ENCODE results near the gene SFMBT1. TPM values are rescaled to one million over a fixed set of nuclear protein-coding genes. Genes with fewer than 3 reads are reported as not detected.

SFMBT1 gene
- total and polyA plus RNA-seq, 9 donors, result 1.2 to 21.1 (median 6.2) TPM

GRCh38 chr3:52907497-52907896 is 138.4 kb downstream of the SFMBT1 start:
- no peak for TF ChIP-seq EP300 (IDR thresholded peaks at IDR 0.05)
- TF ChIP-seq CTCF (IDR thresholded peaks at IDR 0.05), result no peak
- TF ChIP-seq POLR2A (IDR thresholded peaks at IDR 0.05), result no peak
- H3K27ac ChIP-seq, result no peak overlapping the region
- H3K27me3 ChIP-seq, result no peaks in the 10 kb centered on the region
- no peak for DNase-seq
- WGBS, 3 donors, result 75 to 87% (median 83%) methylated on average over 5 of the region's 5 CpGs
- no peak overlapping the region for H3K4me3 ChIP-seq
- no peaks in the 10 kb centered on the region for H3K4me1 ChIP-seq (ENCODE audit: insufficient read depth)
- intact Hi-C loops (cut with DNase I), result no loop called here
- no peaks in the 10 kb centered on the region for H3K9me3 ChIP-seq
- no peaks in the 10 kb centered on the region for H3K36me3 ChIP-seq

- TF ChIP-seq CTCF (IDR thresholded peaks at IDR 0.05), result no peak
- TF ChIP-seq EP300 (IDR thresholded peaks at IDR 0.05), result no peak
- TF ChIP-seq POLR2A (IDR thresholded peaks at IDR 0.05), result no peak
- no peak for DNase-seq
- no peaks in the 10 kb centered on the region for H3K27me3 ChIP-seq
- no peak overlapping the region for H3K27ac ChIP-seq
- 88 to 91% (median 90%) methylated on average over 1 of the region's 1 CpG for whole genome bisulfite sequencing, 3 donors
- H3K4me3 ChIP-seq, result no peak overlapping the region
- no peaks in the 10 kb centered on the region for H3K9me3 ChIP-seq
- H3K4me1 ChIP-seq (ENCODE audit: insufficient read depth), result no peaks in the 10 kb centered on the region
- H3K36me3 ChIP-seq, result no peaks in the 10 kb centered on the region
- intact Hi-C loops (cut with DNase I), result loop anchor here in 1 of 4 donors (2.0 kb wide), 1 partner anchor 48 kb away; no protein-coding TSS in a partner anchor
Measured at GRCh38 chr3:52904552-52904951, 141.3 kb downstream of the SFMBT1 start.

- intact Hi-C loops (cut with DNase I), result loop anchor here in 1 of 4 donors (2.0 kb wide), 1 partner anchor 47 kb away; no protein-coding TSS in a partner anchor
- Histone ChIP-seq H3K9me3 (no peaks in the 10 kb centered on the region), H3K36me3 (no peaks in the 10 kb centered on the region), H3K4me1 (ENCODE audit: insufficient read depth) (no peaks in the 10 kb centered on the region), H3K27me3 (no peaks in the 10 kb centered on the region), H3K27ac (no peak overlapping the region), H3K4me3 (no peak overlapping the region)
- TF ChIP-seq EP300 (IDR thresholded peaks at IDR 0.05) (no peak), CTCF (IDR thresholded peaks at IDR 0.05) (no peak), POLR2A (IDR thresholded peaks at IDR 0.05) (no peak)
- DNase-seq, result no peak
- 90 to 94% (median 94%) methylated on average over 3 of the region's 3 CpGs for WGBS, 3 donors
Measured at GRCh38 chr3:52904000-52904399, 141.9 kb downstream of the SFMBT1 start.

- H3K27me3 ChIP-seq, result no peaks in the 10 kb centered on the region
- no peaks in the 10 kb centered on the region for H3K36me3 ChIP-seq
- H3K4me1 ChIP-seq (ENCODE audit: insufficient read depth), result peaks cover 11% of the 10 kb centered on the region
- peak within 1 kb of the TSS; percentile 89 for H3K4me3 ChIP-seq
- 1% methylated on average over 70 to 85 of the region's 85 CpGs for WGBS, 3 donors
- intact Hi-C loops (cut with DNase I), result no loop called here
- TF ChIP-seq CTCF (IDR thresholded peaks at IDR 0.05) (no peak), EP300 (IDR thresholded peaks at IDR 0.05) (no peak), POLR2A (IDR thresholded peaks at IDR 0.05) (no peak)
- H3K9me3 ChIP-seq, result no peaks in the 10 kb centered on the region
- H3K27ac ChIP-seq, result peak within 1 kb of the TSS; percentile 63 to 79
- DNase-seq, result peak; percentile 81 to 91 (median 84)
Measured at GRCh38 chr3:52897130-52898122, 148.4 kb downstream of the SFMBT1 start, which contains the start of gene STIMATE. Gene STIMATE (minus strand): TSS chr3:52897548. CDS start chr3:52897450, 98 bp downstream.

Measured in ovary (tissue), 9 donors.